ENCODE data around the gene OR1A1.
"Not testable (repeated sequence)": the region's sequence is repeated elsewhere in the genome, so short reads cannot be mapped to it uniquely, and the experiment has no call there.

The OR1A1 gene, protein sequence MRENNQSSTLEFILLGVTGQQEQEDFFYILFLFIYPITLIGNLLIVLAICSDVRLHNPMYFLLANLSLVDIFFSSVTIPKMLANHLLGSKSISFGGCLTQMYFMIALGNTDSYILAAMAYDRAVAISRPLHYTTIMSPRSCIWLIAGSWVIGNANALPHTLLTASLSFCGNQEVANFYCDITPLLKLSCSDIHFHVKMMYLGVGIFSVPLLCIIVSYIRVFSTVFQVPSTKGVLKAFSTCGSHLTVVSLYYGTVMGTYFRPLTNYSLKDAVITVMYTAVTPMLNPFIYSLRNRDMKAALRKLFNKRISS

DNA sequence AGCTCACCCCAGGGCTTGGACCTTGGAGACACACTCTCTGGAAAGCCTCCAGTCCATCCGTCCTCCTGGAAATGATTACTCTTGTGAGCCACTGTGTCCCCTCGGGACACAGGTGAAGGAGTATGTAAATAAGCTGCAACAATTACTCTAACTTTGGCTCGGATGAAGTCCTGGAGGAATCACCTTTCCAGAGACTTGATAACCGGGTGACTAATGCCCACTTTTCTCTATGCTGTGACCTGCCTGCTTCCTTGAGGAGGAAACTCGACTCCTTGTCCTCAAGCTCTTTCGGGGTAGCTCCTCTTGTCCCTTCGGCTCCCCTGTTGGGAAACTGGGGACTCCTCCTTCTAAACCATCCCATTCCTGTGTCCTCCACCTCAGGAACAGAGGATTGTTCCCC, at the start of gene OR1A1:
OR1A1 (plus strand) TSS at position 301 of the 400 bp plus-strand sequence. CDS start 7,954 bp downstream, outside the sequence.
- no peak for DNase-seq (ENCODE audit: low read depth)

DNA sequence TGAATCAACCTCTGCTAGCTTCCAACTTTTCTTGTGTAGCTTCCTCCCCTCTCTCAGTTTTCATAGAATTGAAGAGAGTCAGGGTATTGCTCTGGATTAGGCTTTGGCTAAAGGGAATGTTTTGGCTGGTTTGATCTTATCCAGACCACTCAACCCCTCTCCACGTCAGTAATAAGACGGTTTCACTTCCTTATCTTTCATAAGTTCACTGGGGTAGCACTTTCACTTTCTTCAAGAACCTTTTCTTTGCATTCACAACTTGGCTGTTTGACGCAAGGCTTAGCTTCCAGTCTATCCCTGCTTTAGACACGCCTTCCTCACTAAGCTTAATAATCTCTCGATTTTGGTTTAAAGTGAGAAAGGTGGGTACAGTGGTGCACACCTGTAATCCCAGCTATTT, 39.9 kb upstream of the OR1A1 start:
- DNase-seq (ENCODE audit: low read depth), result no peak

DNA sequence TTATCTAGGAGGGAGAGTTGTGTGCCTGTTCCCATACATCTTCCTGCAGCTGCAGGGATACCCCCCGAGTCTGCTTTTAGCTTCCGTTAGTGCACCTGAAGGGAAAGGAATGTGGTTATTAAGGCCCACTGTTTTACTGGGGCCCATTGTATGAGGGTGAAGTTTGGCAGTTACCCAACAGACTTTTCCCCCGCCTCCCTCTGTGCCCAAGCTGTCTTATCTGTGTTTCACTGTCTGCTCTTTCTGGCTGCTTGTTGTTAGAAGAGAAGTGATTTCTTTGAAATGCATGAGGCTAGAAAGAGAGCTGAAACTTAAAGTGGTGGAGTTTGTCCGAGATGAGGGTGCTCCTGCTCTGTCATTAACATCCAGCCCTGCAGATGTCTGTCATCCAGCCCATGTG, 17.5 kb upstream of the OR1A1 start:
- DNase-seq (ENCODE audit: low read depth), result no peak

DNA sequence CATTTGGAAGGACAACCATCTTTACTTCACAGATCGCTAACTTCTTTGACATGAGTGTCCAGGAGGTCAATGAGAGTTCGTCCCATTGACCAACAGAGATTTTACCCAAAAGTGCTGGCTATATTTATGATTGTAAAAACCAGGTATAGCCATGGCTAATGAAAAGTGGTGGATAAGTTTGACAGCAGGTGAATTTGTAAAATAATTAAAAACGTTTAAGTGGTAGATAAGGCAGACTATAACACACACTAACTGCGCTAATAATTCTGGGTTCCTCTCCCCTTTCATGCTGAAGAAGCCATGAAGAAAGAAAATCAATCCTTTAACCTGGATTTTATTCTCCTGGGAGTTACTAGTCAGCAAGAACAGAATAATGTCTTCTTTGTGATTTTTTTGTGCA, 10.2 kb upstream of the OR1A1 start, which contains the start of gene OR1A2:
OR1A2 (plus strand) TSS at position 301 of the 400 bp plus-strand sequence; CDS start at position 301, 0 bp downstream.
- no peak for DNase-seq (ENCODE audit: low read depth)

DNA sequence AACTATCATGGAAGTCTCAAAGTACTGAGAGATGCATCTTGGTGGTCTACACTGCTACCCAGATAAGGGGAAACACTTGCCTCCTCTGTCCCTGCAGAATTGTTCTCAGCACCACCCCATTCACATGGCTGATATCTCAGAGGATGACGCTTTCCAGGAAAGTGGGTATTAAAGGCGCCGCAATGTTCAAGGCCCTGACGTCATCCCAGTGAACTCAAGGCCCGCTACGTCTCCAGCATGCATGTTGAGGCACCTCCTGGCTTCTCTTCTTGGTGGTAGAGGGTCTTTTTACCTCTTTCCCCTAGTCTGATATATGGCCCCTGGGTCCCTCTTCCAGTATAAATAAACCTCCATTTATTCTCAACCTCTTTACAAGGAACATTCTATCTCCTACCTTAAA, 1.0 kb downstream of the OR1A1 start:
- no peak for DNase-seq (ENCODE audit: low read depth)

DNA sequence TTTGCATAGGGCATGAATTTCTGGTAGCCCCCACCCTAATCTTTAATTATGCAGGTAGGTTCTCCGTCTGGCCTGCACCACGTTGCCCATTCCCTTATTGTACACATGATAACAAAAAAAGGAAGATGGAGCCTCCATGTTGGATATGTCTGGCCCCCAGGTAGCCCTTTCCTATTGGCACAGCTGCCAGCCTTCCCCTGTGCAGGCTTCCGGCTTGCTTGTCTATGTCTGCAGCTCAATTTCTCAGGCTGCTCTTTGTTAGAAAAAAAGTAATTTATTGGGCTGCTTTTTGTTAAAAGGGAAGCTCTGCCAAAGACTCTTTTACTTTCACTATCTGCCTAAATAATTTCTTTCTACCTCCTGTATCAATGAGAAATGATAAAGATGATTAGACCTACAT, 5.5 kb downstream of the OR1A1 start:
- no peak for DNase-seq (ENCODE audit: low read depth)

DNA sequence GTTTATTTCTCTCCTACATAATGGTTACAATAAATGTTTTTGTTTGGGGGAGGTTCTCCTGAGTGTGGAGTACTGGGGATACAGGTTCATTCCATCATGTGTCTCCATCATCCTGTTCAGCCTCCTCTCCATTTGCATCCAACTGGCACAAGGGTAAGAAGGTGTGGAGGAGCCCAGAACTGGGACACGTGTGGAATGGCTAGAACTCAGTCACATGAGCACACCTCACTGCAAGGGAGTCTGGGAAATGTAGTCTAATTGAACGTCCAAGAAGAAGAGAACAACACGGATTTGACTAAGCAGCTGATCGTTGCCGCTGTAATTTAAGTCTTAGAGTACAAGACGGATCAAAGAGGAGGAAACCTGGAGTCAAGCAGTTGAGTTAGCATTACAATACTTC, 6.1 kb downstream of the OR1A1 start:
- no peak for DNase-seq (ENCODE audit: low read depth)

DNA sequence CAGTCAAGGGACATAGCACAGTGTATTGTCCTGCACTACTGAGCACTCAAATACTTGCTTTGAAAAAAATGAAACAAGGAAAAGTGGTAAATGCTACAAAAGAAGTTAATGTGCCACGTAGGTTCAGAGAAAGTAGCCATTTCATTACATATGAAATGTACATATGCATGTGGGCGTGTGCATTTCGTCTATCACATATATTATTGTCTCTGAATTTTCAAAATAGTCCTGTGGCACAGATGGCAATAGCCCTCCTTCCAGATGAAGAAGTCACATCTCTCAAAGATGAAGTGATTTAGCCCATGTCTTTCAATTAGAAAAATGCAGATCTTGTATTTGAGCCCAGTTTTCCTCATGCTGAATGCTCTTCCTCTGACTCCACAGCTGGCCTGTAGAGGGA, 12.5 kb downstream of the OR1A1 start:
- not testable (repeated sequence) for DNase-seq (ENCODE audit: low read depth)

DNA sequence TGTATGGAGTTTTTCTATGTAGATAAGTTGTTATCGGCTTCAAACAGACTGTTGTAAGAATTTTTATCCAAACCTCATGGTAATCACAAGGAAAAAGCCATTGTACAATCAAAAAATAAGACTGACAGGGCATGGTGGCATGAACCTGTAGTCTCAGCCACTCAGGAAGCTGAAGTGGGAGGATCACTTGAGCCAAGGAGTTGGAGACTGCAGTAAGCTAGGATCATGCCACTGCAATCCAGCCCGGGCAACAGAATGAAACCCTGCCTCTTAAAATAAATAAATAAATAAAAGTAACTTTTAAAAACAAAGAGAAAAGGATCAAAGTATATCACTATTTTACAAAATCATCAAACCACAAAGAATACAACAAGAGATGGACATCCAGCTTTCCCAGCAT, 14.4 kb downstream of the OR1A1 start:
- DNase-seq (ENCODE audit: low read depth), result no peak

DNA sequence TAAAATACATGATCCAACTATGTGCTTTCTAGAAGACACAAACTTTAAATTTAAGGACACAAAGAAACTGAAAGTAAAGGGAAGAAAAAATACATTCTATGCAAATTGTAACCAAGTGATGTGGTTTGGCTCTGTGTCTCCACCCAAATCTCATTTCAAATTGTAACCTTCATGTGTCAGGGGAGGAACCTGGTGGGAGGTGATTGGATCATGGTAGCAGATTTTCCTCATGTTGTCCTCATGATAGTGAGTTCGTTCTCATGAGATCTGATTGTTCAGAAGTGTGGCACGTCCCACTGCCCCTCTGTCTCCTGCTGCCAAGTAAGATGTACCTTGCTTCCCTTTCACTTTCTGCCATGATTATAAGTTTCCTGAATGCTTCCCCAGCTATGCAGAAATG, 15.0 kb downstream of the OR1A1 start:
- no peak for DNase-seq (ENCODE audit: low read depth)

DNA sequence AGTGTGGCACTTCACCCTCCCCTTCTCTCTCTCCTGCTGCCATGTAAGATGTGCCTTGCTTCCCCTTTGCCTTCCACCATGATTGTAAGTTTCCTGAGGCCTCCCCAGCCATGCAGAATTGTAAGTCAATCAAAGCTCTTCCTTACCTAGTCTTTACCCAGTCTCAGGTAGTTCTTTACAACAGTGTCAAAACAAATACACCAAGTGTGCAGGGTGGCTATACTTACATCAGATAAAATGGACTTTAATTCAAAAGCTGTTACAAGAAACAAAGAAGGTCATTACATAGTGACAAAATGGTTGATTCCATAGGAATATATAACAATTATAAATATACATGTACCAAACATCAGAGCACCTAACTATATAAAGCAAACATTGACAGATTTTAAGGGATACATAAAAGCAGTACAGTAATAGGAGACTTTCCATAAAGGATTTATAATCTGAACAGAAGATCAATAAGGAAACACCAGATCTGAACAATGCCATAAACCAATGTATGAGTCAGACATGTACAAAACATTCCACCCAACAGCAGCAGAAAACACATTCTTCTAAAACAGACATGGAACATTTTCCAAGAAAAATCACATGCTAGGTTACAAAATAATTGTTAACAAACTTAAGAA, 17.4 kb downstream of the OR1A1 start:
- not testable (repeated sequence) for DNase-seq (ENCODE audit: low read depth)

DNA sequence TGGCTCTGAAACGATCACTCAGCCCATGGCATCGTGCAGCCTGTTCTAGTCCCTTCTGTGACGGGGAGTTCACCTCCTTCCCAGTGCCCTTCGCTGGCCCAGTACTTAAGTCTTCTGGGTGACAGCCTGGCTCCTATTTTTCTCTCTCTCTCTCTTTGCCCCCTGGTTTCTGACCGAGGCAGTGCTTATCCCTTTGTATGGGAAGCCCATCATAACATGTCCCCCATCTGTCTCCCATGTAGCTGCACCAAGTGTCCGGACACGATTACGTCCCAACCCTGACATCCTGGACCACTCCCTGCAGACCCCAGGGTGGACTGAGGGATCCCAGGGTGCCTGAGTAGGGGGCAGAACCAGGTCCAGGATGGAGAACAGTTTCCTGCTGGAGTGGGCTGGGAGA, 24.8 kb downstream of the OR1A1 start:
- DNase-seq (ENCODE audit: low read depth), result not testable (repeated sequence)

DNA sequence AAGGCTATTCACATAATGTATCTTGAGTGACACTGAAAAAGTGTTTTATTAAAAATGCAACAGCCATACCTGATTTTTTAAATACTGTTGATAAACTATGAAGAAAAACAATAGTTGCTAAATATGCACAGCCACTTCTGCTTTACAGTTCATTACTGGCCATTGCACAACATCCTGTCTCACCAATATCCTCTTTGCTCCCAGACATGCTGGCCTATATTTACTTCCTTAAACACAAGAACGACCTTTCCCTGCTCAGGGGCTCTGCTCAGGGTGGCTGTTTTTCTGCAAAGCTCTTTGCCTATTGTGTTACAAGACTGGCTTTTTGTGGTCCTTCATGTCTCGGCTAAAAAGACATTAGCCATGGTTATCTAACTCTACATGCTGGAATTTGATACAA, 31.2 kb downstream of the OR1A1 start:
- DNase-seq (ENCODE audit: low read depth), result not testable (repeated sequence)

DNA sequence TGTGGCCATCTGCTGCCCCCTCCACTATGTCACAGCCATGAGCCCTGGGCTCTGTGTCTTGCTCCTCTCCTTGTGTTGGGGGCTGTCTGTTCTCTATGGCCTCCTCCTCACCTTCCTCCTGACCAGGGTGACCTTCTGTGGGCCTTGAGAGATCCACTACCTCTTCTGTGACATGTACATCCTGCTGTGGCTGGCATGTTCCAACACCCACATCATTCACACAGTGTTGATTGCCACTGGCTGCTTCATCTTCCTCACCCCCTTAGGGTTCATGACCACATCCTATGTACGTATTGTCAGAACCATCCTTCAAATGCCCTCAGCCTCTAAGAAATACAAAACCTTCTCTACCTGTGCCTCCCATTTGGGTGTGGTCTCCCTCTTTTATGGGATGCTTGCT, 33.6 kb downstream of the OR1A1 start:
- DNase-seq (ENCODE audit: low read depth), result not testable (repeated sequence)

DNA sequence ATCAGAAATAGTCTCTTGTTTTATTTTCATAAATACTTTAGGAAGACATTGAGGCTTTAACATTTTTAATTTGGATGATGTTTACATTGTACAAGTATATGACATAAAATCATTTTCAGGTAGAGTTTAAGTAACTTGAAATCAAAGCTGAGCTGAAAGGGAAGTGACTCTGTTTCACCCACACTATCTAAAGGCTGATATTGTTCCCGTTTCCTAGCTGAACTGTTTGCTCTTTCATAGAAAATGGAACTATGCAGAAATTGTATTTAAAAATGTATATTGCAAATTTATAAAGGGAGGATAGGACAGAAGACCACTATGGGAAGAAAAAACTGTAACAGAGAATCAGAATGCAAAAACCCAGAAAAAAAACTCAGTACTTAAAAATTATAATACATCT, 37.4 kb downstream of the OR1A1 start:
- not testable (repeated sequence) for DNase-seq (ENCODE audit: low read depth)

DNA sequence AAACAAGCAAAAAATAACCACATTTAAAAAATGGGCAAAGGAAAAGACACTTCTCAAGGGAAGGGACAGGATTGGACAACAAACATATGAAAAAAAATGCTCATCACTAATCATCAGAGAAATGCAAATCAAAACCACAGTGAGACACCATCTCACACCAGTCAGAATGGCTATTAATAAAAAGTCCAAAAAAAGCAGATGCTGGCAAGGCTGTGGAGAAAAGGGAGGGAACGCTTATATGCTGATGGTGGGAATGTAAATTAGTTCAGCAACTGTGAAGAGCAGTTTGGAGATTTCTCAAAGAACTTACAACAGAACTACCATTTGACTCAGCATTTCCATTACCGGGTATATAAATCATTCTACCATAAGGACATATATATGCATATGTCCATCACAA, 41.5 kb downstream of the OR1A1 start:
- DNase-seq (ENCODE audit: low read depth), result not testable (repeated sequence)

DNA sequence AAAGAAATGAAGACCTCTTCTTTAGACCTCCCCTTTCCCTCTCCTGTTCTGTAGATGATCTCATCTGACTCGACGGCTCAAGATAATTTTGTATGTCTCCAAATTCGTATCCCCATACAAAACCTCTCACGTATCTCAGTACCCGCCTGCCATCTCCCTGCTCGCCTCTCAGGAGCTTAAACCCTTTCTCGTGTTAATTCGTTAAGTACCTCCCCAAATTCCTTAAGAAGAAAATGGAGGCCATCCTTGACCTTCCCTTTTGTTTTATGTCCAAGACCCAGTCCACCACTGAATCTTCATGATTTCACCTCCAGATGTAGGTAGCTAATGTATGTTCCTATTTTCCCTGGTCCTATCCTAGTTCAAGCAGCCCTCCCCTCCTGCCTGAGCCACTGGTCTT, 49.1 kb downstream of the OR1A1 start:
- no peak for DNase-seq (ENCODE audit: low read depth)

DNA sequence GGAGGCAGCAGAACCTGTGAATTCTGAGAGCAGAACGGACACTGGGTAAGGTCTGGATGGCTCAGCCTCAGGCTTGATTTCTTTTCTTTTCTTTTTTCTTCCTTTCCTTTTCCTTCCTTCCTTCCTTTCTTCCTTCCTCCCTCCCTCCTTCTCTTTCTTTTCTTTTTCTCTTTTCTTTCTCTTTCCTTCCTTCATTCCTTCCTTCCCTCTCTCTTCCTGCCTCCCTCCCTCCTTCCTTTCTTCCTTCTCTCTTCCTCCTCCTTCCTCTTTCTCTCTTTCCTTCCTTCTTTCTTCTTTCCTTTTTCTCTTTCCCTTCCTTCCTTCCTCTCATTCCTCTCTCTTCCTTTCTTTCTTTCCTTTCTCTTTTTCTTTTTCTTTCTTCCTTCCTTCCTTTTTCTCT, 52.7 kb downstream of the OR1A1 start:
- DNase-seq (ENCODE audit: low read depth), result no peak

DNA sequence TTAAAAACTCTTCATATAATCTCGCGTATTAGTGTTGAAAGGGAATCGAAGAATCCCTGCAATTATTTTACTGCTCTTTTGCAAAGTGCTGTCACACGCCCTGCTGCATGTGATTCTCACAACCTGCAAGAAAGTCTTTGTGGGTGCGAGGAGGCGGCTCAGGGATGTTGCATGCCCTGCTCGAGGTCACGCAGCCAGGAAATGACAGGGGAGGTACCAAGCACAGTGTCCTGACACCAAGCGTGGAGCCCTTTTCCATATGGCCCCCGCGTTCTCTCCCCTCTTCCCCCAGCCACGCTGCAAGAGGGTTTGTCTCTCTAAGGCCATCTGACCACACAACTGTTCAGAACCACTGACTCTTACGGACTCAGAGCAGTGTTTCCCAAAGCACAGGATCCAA, 53.1 kb downstream of the OR1A1 start:
- DNase-seq (ENCODE audit: low read depth), result no peak
